GM11168 (cell line): Measurements from ENCODE around the gene RASAL1.

ENCODE experiments used
- in situ Hi-C: fragments of 300-500 bp; cut with MboI; formaldehyde crosslinking; loops from one replicate; pipeline ENCODE4 v1.12.0; 2022; ENCODE audit warnings: low sequenced_read_pairs; ENCODE audit not compliant: unreplicated experiment

RASAL1 gene

GRCh38 chr12:113083863-113084435, 51.6 kb downstream of the RASAL1 start:
- in situ Hi-C loops = no loop called here

GRCh38 chr12:113082486-113083148, 52.9 kb downstream of the RASAL1 start:
- in situ Hi-C loops = no loop called here

GRCh38 chr12:113081873-113082272, 53.7 kb downstream of the RASAL1 start:
- in situ Hi-C loops = no loop called here

- in situ Hi-C loops = no loop called here
Measured at GRCh38 chr12:113077859-113078255, 57.7 kb downstream of the RASAL1 start.

- in situ Hi-C loops = no loop called here
Measured at GRCh38 chr12:113077057-113077858, 58.3 kb downstream of the RASAL1 start.

GRCh38 chr12:113075137-113075683, 60.4 kb downstream of the RASAL1 start:
- in situ Hi-C loops = no loop called here

- in situ Hi-C loops = no loop called here
Measured at GRCh38 chr12:113073586-113073985, 62.0 kb downstream of the RASAL1 start.

- in situ Hi-C loops = no loop called here
Measured at GRCh38 chr12:113072136-113072535, 63.4 kb downstream of the RASAL1 start.

- in situ Hi-C loops = no loop called here
Measured at GRCh38 chr12:113071135-113072112, 64.1 kb downstream of the RASAL1 start.

GRCh38 chr12:113070117-113070906, 65.2 kb downstream of the RASAL1 start:
- in situ Hi-C loops = no loop called here

- in situ Hi-C loops = no loop called here
Measured at GRCh38 chr12:113069751-113070116, 65.8 kb downstream of the RASAL1 start.

- in situ Hi-C loops = no loop called here
Measured at GRCh38 chr12:113069149-113069548, 66.4 kb downstream of the RASAL1 start.

- in situ Hi-C loops = no loop called here
Measured at GRCh38 chr12:113067987-113068935, 67.3 kb downstream of the RASAL1 start.

GRCh38 chr12:113066813-113067400, 68.7 kb downstream of the RASAL1 start:
- in situ Hi-C loops = no loop called here

GRCh38 chr12:113065126-113066007, 70.2 kb downstream of the RASAL1 start:
- in situ Hi-C loops = no loop called here

GRCh38 chr12:113064395-113065125, 71.0 kb downstream of the RASAL1 start:
- in situ Hi-C loops = no loop called here
